Epithelial cell of prostate (primary cell): ENCODE results near the gene GRB7.

ENCODE experiments used
- DNase-seq: peaks from one replicate; pipeline ENCODE4 v3.0.0-alpha.2; 2011; ENCODE audit warnings: low read depth, low spot score
- H3K27ac ChIP-seq: fragments of 450-650 bp; 2 replicates; pipeline ENCODE4 v1.5.1; 2017; ENCODE audit warnings: mild to moderate bottlenecking

The GRB7 gene

GRCh38 chr17:39793301-39793872 lies 55.6 kb downstream of the GRB7 start:
- DNase-seq: no peak
- no peak overlapping the region for H3K27ac ChIP-seq

- no peak for DNase-seq
- H3K27ac ChIP-seq: no peak overlapping the region
Measured at GRCh38 chr17:39794249-39794970, 56.7 kb downstream of the GRB7 start.
